ENCODE measurements around the gene RIMBP3C.
A peak's percentile ranks its signal among the peaks of the same experiment; 100 is the strongest.

Gene RIMBP3C

GRCh38 chr22:21568347-21569075 is 17.2 kb upstream of the RIMBP3C start:
- TF ChIP-seq TAF1 (IDR thresholded peaks at IDR 0.05; ENCODE audit: borderline replicate concordance, insufficient read depth, low read length) (0 out of 2 replicates have a peak, but pooled peaks have one; percentile 15), SIN3A (IDR thresholded peaks at IDR 0.05; ENCODE audit: borderline replicate concordance, insufficient read depth, low read length) (no peak), POLR2AphosphoS5 (IDR thresholded peaks at IDR 0.05; ENCODE audit: low read depth, low read length) (peak; percentile 47; the same call in 1 of the 2 replicates), REST (IDR thresholded peaks at IDR 0.05; ENCODE audit: insufficient read depth in 1 of 2, low read depth in 2 of 2, low read length in 2 of 2) (no peak), FOXP2 (optimal IDR thresholded peaks at IDR 0.05; ENCODE audit: borderline replicate concordance, extremely low read depth, extremely low read length, insufficient read depth) (no peak)

GRCh38 chr22:21567456-21568346 is 16.4 kb upstream of the RIMBP3C start, which contains the start of gene UBE2L3:
TSS of gene UBE2L3 (plus strand) at chr22:21567714. CDS start at chr22:21567745, 31 bp downstream.
- TF ChIP-seq TAF1 (IDR thresholded peaks at IDR 0.05; ENCODE audit: borderline replicate concordance, insufficient read depth, low read length) (peak; percentile 93), REST (IDR thresholded peaks at IDR 0.05; ENCODE audit: insufficient read depth in 1 of 2, low read depth in 2 of 2, low read length in 2 of 2) (no peak), SIN3A (IDR thresholded peaks at IDR 0.05; ENCODE audit: borderline replicate concordance, insufficient read depth, low read length) (no peak), POLR2AphosphoS5 (IDR thresholded peaks at IDR 0.05; ENCODE audit: low read depth, low read length) (peak; percentile 84; the same call in 1 of the 2 replicates), FOXP2 (optimal IDR thresholded peaks at IDR 0.05; ENCODE audit: borderline replicate concordance, extremely low read depth, extremely low read length, insufficient read depth) (peak; percentile 39)

- TF ChIP-seq TAF1 (IDR thresholded peaks at IDR 0.05; ENCODE audit: borderline replicate concordance, insufficient read depth, low read length) (no peak), REST (IDR thresholded peaks at IDR 0.05; ENCODE audit: insufficient read depth in 1 of 2, low read depth in 2 of 2, low read length in 2 of 2) (no peak), FOXP2 (optimal IDR thresholded peaks at IDR 0.05; ENCODE audit: borderline replicate concordance, extremely low read depth, extremely low read length, insufficient read depth) (no peak), SIN3A (IDR thresholded peaks at IDR 0.05; ENCODE audit: borderline replicate concordance, insufficient read depth, low read length) (no peak), POLR2AphosphoS5 (IDR thresholded peaks at IDR 0.05; ENCODE audit: low read depth, low read length) (no peak)
These were observed 13.2 kb upstream of the RIMBP3C start for GRCh38 chr22:21564411-21564810.

- no peak for TF ChIP-seq TAF1 (IDR thresholded peaks at IDR 0.05; ENCODE audit: borderline replicate concordance, insufficient read depth, low read length)
- no peak for TF ChIP-seq SIN3A (IDR thresholded peaks at IDR 0.05; ENCODE audit: borderline replicate concordance, insufficient read depth, low read length)
- no peak for TF ChIP-seq FOXP2 (optimal IDR thresholded peaks at IDR 0.05; ENCODE audit: borderline replicate concordance, extremely low read depth, extremely low read length, insufficient read depth)
- TF ChIP-seq REST (IDR thresholded peaks at IDR 0.05; ENCODE audit: insufficient read depth in 1 of 2, low read depth in 2 of 2, low read length in 2 of 2), result no peak
- no peak for TF ChIP-seq POLR2AphosphoS5 (IDR thresholded peaks at IDR 0.05; ENCODE audit: low read depth, low read length)
These were observed 12.7 kb upstream of the RIMBP3C start for GRCh38 chr22:21563912-21564311.
